OCI-M1 (cell line): ENCODE measurements around the gene SYT1.
A peak's percentile ranks its signal among the peaks of the same experiment; 100 is the strongest.

Experiments used
- DNase-seq: peaks from one replicate; lab custom pipeline; 2025; lab: John Stamatoyannopoulos, UW

The SYT1 gene

GRCh38 chr12:79439175-79439825, 574.7 kb downstream of the SYT1 start:
- DNase-seq = no peak

- DNase-seq = no peak
Measured at GRCh38 chr12:79441534-79441933, 577.0 kb downstream of the SYT1 start.

- DNase-seq = no peak
Measured at GRCh38 chr12:79442396-79442795, 577.8 kb downstream of the SYT1 start.

- no peak for DNase-seq
Measured at GRCh38 chr12:79444089-79444488, 579.5 kb downstream of the SYT1 start.

GRCh38 chr12:79448816-79449215, 584.2 kb downstream of the SYT1 start:
- no peak for DNase-seq

GRCh38 chr12:79451365-79451764, 586.8 kb downstream of the SYT1 start:
- no peak for DNase-seq

GRCh38 chr12:79451978-79452377, 587.4 kb downstream of the SYT1 start:
- DNase-seq = no peak

- peak; percentile 47 for DNase-seq
Measured at GRCh38 chr12:79452906-79453305, 588.3 kb downstream of the SYT1 start.

GRCh38 chr12:79453820-79454219, 589.2 kb downstream of the SYT1 start:
- DNase-seq = peak; percentile 50

GRCh38 chr12:79454338-79454843, 589.8 kb downstream of the SYT1 start:
- peak; percentile 49 for DNase-seq

GRCh38 chr12:79455286-79455685, 590.7 kb downstream of the SYT1 start:
- peak; percentile 15 for DNase-seq

- no peak for DNase-seq
Measured at GRCh38 chr12:79482323-79482722, 617.7 kb downstream of the SYT1 start.

GRCh38 chr12:79482921-79483320, 618.3 kb downstream of the SYT1 start:
- DNase-seq = no peak

- no peak for DNase-seq
Measured at GRCh38 chr12:79486154-79486553, 621.6 kb downstream of the SYT1 start.

- no peak for DNase-seq
Measured at GRCh38 chr12:79487386-79488110, 623.0 kb downstream of the SYT1 start.
